ENCODE results near the gene SCYL1.

Gene SCYL1

GRCh38 chr11:65565624-65566453, 41.0 kb downstream of the SCYL1 start:
- H3K4me3 ChIP-seq (ENCODE audit: low read depth, low read length) = no peak overlapping the region
- no peak for TF ChIP-seq CTCF (IDR thresholded peaks at IDR 0.05; ENCODE audit: insufficient read depth, low read depth, low read length, missing control alignments)
- no peak for DNase-seq (ENCODE audit: low read depth)

GRCh38 chr11:65569164-65569972, 44.5 kb downstream of the SCYL1 start:
- TF ChIP-seq CTCF (IDR thresholded peaks at IDR 0.05; ENCODE audit: insufficient read depth, low read depth, low read length, missing control alignments) = no peak
- peak overlapping the region; percentile 91 for H3K4me3 ChIP-seq (ENCODE audit: low read depth, low read length)
- no peak for DNase-seq (ENCODE audit: low read depth)

GRCh38 chr11:65569973-65570918, 45.4 kb downstream of the SCYL1 start, which contains the start of gene ZNRD2:
ZNRD2 (plus strand) TSS chr11:65570477; CDS start chr11:65570492, 15 bp downstream.
- H3K4me3 ChIP-seq (ENCODE audit: low read depth, low read length) = peak within 1 kb of the TSS; percentile 91
- TF ChIP-seq CTCF (IDR thresholded peaks at IDR 0.05; ENCODE audit: insufficient read depth, low read depth, low read length, missing control alignments) = peak; percentile 63
- DNase-seq (ENCODE audit: low read depth) = peak; percentile 100

- TF ChIP-seq CTCF (IDR thresholded peaks at IDR 0.05; ENCODE audit: insufficient read depth, low read depth, low read length, missing control alignments) = no peak
- H3K4me3 ChIP-seq (ENCODE audit: low read depth, low read length) = peak overlapping the region; percentile 91
- no peak for DNase-seq (ENCODE audit: low read depth)
Observed at GRCh38 chr11:65571420-65571819, 46.5 kb downstream of the SCYL1 start.

- DNase-seq (ENCODE audit: low read depth) = no peak
- TF ChIP-seq CTCF (IDR thresholded peaks at IDR 0.05; ENCODE audit: insufficient read depth, low read depth, low read length, missing control alignments) = peak; percentile 21
- peak overlapping the region; percentile 60 for H3K4me3 ChIP-seq (ENCODE audit: low read depth, low read length)
Observed at GRCh38 chr11:65571940-65572339, 47.1 kb downstream of the SCYL1 start.

- DNase-seq (ENCODE audit: low read depth) = peak; percentile 86
- no peak for TF ChIP-seq CTCF (IDR thresholded peaks at IDR 0.05; ENCODE audit: insufficient read depth, low read depth, low read length, missing control alignments)
- H3K4me3 ChIP-seq (ENCODE audit: low read depth, low read length) = peak within 1 kb of the TSS; percentile 60
Observed at GRCh38 chr11:65572356-65573051, 47.6 kb downstream of the SCYL1 start, which contains the start of gene FAM89B. FAM89B (plus strand) TSS chr11:65572538; CDS start chr11:65572670, 132 bp downstream.
